Regular cardiac myocyte (primary cell): ENCODE data around the gene ROM1. TPM values are rescaled to one million over a fixed set of nuclear protein-coding genes. Genes with fewer than 3 reads are reported as not detected.

Source experiments
- total RNA-seq: library from RNA; depleted of rRNA; stranded (reverse); fragments of >200 nt; gene quantifications from 2 replicates; pipeline ENCODE4 v1.2.3, GENCODE V29; 2014

ROM1 gene
- total RNA-seq, result 2.0 and 3.1 TPM in 2 replicates

GRCh38 chr11:62612366-62613290 lies at the start of gene ROM1, which contains the start of gene EML3:
Gene ROM1 (plus strand): TSS chr11:62613257. CDS start chr11:62613282, 25 bp downstream.
Gene EML3 (minus strand): TSS chr11:62612775. CDS start chr11:62612457, 318 bp downstream.

GRCh38 chr11:62573592-62574362 lies 39.3 kb upstream of the ROM1 start, which contains the start of gene EEF1G:
Gene EEF1G (minus strand): TSS chr11:62573891. CDS start chr11:62573842, 49 bp downstream.

GRCh38 chr11:62591448-62592145 lies 21.5 kb upstream of the ROM1 start, which contains the start of gene TUT1:
Gene TUT1 (minus strand): TSS chr11:62591523. CDS start chr11:62591485, 38 bp downstream.

GRCh38 chr11:62601372-62602140 lies 11.5 kb upstream of the ROM1 start, which contains the start of gene MTA2:
Gene MTA2 (minus strand): TSS chr11:62601865. CDS start chr11:62601450, 415 bp downstream.

GRCh38 chr11:62621567-62622470 lies 8.8 kb downstream of the ROM1 start, which contains the start of gene B3GAT3:
Gene B3GAT3 (minus strand): TSS chr11:62621986. CDS start chr11:62621947, 39 bp downstream.

GRCh38 chr11:62645946-62646824 lies 33.1 kb downstream of the ROM1 start, which contains the start of gene GANAB:
Gene GANAB (minus strand): TSS chr11:62646613. CDS start chr11:62646599, 14 bp downstream.

Other genes with a start within 250 kb of the ROM1 start
- not detected in 2 replicates for gene SCGB1A1, start 194.2 kb upstream of the ROM1 start, total RNA-seq
- 320 and 463 TPM in 2 replicates for gene AHNAK, start 66.5 kb upstream of the ROM1 start, total RNA-seq
- 1,480 and 1,535 TPM in 2 replicates for gene EEF1G, start 39.4 kb upstream of the ROM1 start, total RNA-seq
- gene TUT1, start 21.7 kb upstream of the ROM1 start, total RNA-seq, result 6.2 and 7.9 TPM in 2 replicates
- 93.6 and 166 TPM in 2 replicates for gene MTA2, start 11.4 kb upstream of the ROM1 start, total RNA-seq
- 13.2 and 15.1 TPM in 2 replicates for gene EML3, start 482 bp upstream of the ROM1 start, total RNA-seq
- 39.5 and 39.7 TPM in 2 replicates for gene B3GAT3, start 8.7 kb downstream of the ROM1 start, total RNA-seq
- 233 and 273 TPM in 2 replicates for gene GANAB, start 33.4 kb downstream of the ROM1 start, total RNA-seq
- 17.2 and 33.7 TPM in 2 replicates for gene INTS5, start 40.0 kb downstream of the ROM1 start, total RNA-seq
- 21.4 and 48.1 TPM in 2 replicates for gene C11orf98, start 52.0 kb downstream of the ROM1 start, total RNA-seq
- 9.8 and 11.0 TPM in 2 replicates for gene CSKMT, start 52.1 kb downstream of the ROM1 start, total RNA-seq
- 7.0 and 13.2 TPM in 2 replicates for gene UQCC3, start 58.4 kb downstream of the ROM1 start, total RNA-seq
- gene LBHD1, start 59.0 kb downstream of the ROM1 start, total RNA-seq, result 2.5 and 3.7 TPM in 2 replicates
- 110 and 143 TPM in 2 replicates for gene UBXN1, start 65.8 kb downstream of the ROM1 start, total RNA-seq
- 0.58 and 9.6 TPM in 2 replicates for gene LRRN4CL, start 76.3 kb downstream of the ROM1 start, total RNA-seq
- gene BSCL2, start 94.2 kb downstream of the ROM1 start, total RNA-seq, result 48.3 and 54.4 TPM in 2 replicates
- gene GNG3, start 94.4 kb downstream of the ROM1 start, total RNA-seq, result not detected in 2 replicates
- gene HNRNPUL2, start 114.2 kb downstream of the ROM1 start, total RNA-seq, result 5.6 and 6.1 TPM in 2 replicates
- 28.4 and 30.4 TPM in 2 replicates for gene TTC9C, start 115.2 kb downstream of the ROM1 start, total RNA-seq
- gene ZBTB3, start 140.9 kb downstream of the ROM1 start, total RNA-seq, result 11.6 and 13.6 TPM in 2 replicates
- 45.1 and 76.1 TPM in 2 replicates for gene POLR2G, start 148.3 kb downstream of the ROM1 start, total RNA-seq
- gene TAF6L, start 158.1 kb downstream of the ROM1 start, total RNA-seq, result 14.1 and 17.8 TPM in 2 replicates
- gene TMEM179B, start 174.1 kb downstream of the ROM1 start, total RNA-seq, result 34.9 and 46.5 TPM in 2 replicates
- 18.6 and 20.9 TPM in 2 replicates for gene TMEM223, start 178.7 kb downstream of the ROM1 start, total RNA-seq
- 21.1 and 21.5 TPM in 2 replicates for gene NXF1, start 192.2 kb downstream of the ROM1 start, total RNA-seq
- 27.6 and 39.3 TPM in 2 replicates for gene STX5, start 218.8 kb downstream of the ROM1 start, total RNA-seq
- gene TEX54, start 219.6 kb downstream of the ROM1 start, total RNA-seq, result not detected in 2 replicates
- 40.3 and 59.8 TPM in 2 replicates for gene WDR74, start 226.3 kb downstream of the ROM1 start, total RNA-seq